Measurements from ENCODE around the gene LRP6. TPM values are rescaled to one million over a fixed set of nuclear protein-coding genes. Genes with fewer than 3 reads are reported as not detected.
"Not testable (repeated sequence)": the region's sequence is repeated elsewhere in the genome, so short reads cannot be mapped to it uniquely, and the experiment has no call there.

LRP6 gene
- total and polyA plus RNA-seq, 2 experiments from 2014 or later = 18.1 to 25.4 TPM

GRCh38 chr12:12153596-12153995, 113.2 kb downstream of the LRP6 start:
- TF ChIP-seq CTCF (IDR thresholded peaks at IDR 0.05; ENCODE audit: low read depth, low read length) = no peak
- DNase-seq (ENCODE audit: low read depth in 1 of 2, low spot score in 1 of 2) = no peak
- Histone ChIP-seq H3K4me3 (no peak overlapping the region), H3K9me3 (ENCODE audit: low read depth) (no peaks in the 10 kb centered on the region), H3K27ac (no peak overlapping the region), H3K27me3 (no peaks in the 10 kb centered on the region), H3K4me1 (ENCODE audit: low read depth) (no peaks in the 10 kb centered on the region), H3K36me3 (peaks cover 30% of the 10 kb centered on the region)

- H3K4me1 ChIP-seq (ENCODE audit: low read depth) = no peaks in the 10 kb centered on the region
- H3K27me3 ChIP-seq = no peaks in the 10 kb centered on the region
- no peaks in the 10 kb centered on the region for H3K9me3 ChIP-seq (ENCODE audit: low read depth)
- no peak for DNase-seq (ENCODE audit: low read depth in 1 of 2, low spot score in 1 of 2)
- H3K36me3 ChIP-seq = peaks cover 33% of the 10 kb centered on the region
- H3K4me3 ChIP-seq = no peak overlapping the region
- TF ChIP-seq CTCF (IDR thresholded peaks at IDR 0.05; ENCODE audit: low read depth, low read length) = no peak
- H3K27ac ChIP-seq = no peak overlapping the region
Observed at GRCh38 chr12:12147111-12147510, 119.7 kb downstream of the LRP6 start.

- DNase-seq (ENCODE audit: low read depth in 1 of 2, low spot score in 1 of 2); H3K4me1 ChIP-seq (ENCODE audit: low read depth); H3K27me3 ChIP-seq; H3K9me3 ChIP-seq (ENCODE audit: low read depth); H3K27ac ChIP-seq; H3K4me3 ChIP-seq: not testable (repeated sequence)
- H3K36me3 ChIP-seq = peaks cover 20% of the 10 kb centered on the region
Observed at GRCh38 chr12:12144531-12144930, 122.3 kb downstream of the LRP6 start.

- no peaks in the 10 kb centered on the region for H3K27me3 ChIP-seq
- no peaks in the 10 kb centered on the region for H3K4me1 ChIP-seq (ENCODE audit: low read depth)
- no peaks in the 10 kb centered on the region for H3K9me3 ChIP-seq (ENCODE audit: low read depth)
- no peak overlapping the region for H3K27ac ChIP-seq
- H3K36me3 ChIP-seq = peaks cover 17% of the 10 kb centered on the region
- DNase-seq (ENCODE audit: low read depth in 1 of 2, low spot score in 1 of 2) = no peak
- no peak for TF ChIP-seq CTCF (IDR thresholded peaks at IDR 0.05; ENCODE audit: low read depth, low read length)
- no peak overlapping the region for H3K4me3 ChIP-seq
Observed at GRCh38 chr12:12141000-12141399, 125.8 kb downstream of the LRP6 start.

GRCh38 chr12:12138203-12139154, 128.4 kb downstream of the LRP6 start:
- H3K4me3 ChIP-seq = no peak overlapping the region
- no peak for TF ChIP-seq CTCF (IDR thresholded peaks at IDR 0.05; ENCODE audit: low read depth, low read length)
- H3K9me3 ChIP-seq (ENCODE audit: low read depth) = no peaks in the 10 kb centered on the region
- H3K36me3 ChIP-seq = peaks cover 16% of the 10 kb centered on the region
- no peaks in the 10 kb centered on the region for H3K27me3 ChIP-seq
- H3K27ac ChIP-seq = no peak overlapping the region
- H3K4me1 ChIP-seq (ENCODE audit: low read depth) = no peaks in the 10 kb centered on the region
- DNase-seq (ENCODE audit: low read depth in 1 of 2, low spot score in 1 of 2) = no peak

- no peaks in the 10 kb centered on the region for H3K4me1 ChIP-seq (ENCODE audit: low read depth)
- H3K9me3 ChIP-seq (ENCODE audit: low read depth) = no peaks in the 10 kb centered on the region
- peaks cover 29% of the 10 kb centered on the region for H3K36me3 ChIP-seq
- no peak for TF ChIP-seq CTCF (IDR thresholded peaks at IDR 0.05; ENCODE audit: low read depth, low read length)
- H3K27me3 ChIP-seq = no peaks in the 10 kb centered on the region
- no peak overlapping the region for H3K27ac ChIP-seq
- H3K4me3 ChIP-seq = no peak overlapping the region
- DNase-seq (ENCODE audit: low read depth in 1 of 2, low spot score in 1 of 2) = no peak
Observed at GRCh38 chr12:12133785-12134184, 133.1 kb downstream of the LRP6 start.

Data from cardiac muscle cell (in vitro differentiated cells and primary cell).